B cell (primary cell): ENCODE data around the gene TTC22. TPM values are rescaled to one million over a fixed set of nuclear protein-coding genes. Genes with fewer than 3 reads are reported as not detected.

ENCODE experiments used
- ATAC-seq: fragments of 200-7000 bp; cut with Tn5 transposase; one replicate; pipeline ENCODE4 v1.10.0; 2021; ENCODE audit warnings: low read depth, mild to moderate bottlenecking, moderate number of reproducible peaks, moderate library complexity
- CTCF ChIA-PET: fragments of 350-600 bp; sonication (Branson Sonifier 250); formaldehyde crosslinking; loops from one replicate; lab custom pipeline; 2021; ENCODE audit warnings: antibody characterized with exemption, inconsistent platforms; lab: Charles Lee
- POLR2A ChIA-PET: fragments of 350-600 bp; sonication (Branson Sonifier 250); formaldehyde crosslinking; loops from one replicate; lab custom pipeline; 2021; ENCODE audit warnings: antibody characterized with exemption; lab: Charles Lee
- DNase-seq: peaks from one replicate; pipeline ENCODE4 v3.0.0; 2013
- H2AFZ ChIP-seq: 2 replicates; pipeline ENCODE4 v1.6.1; 2012; ENCODE audit warnings: mild to moderate bottlenecking, low read depth, low read length; ENCODE audit not compliant: insufficient read depth, poor library complexity, severe bottlenecking
- H3K27ac ChIP-seq, 2 donors: 1 replicate in 1 of 2; 2 replicates in 1 of 2; pipeline ENCODE4 v1.5.1; 2012 to 2013; ENCODE audit warnings: low read length in 2 of 2, mild to moderate bottlenecking in 2 of 2, moderate library complexity in 1 of 2
- H3K27me3 ChIP-seq, 4 experiments: fragments of 200-600 bp in 1 of 4; sonication (generic) in 1 of 4; replicated peaks in 1 of 4; 1 replicate in 2 of 4; 2 replicates in 2 of 4; pipeline versions ENCODE4 v1.6.1 to v1.7.0; 2013 to 2016; ENCODE audit warnings: low read length in 3 of 4, mild to moderate bottlenecking in 2 of 4, mixed read lengths in 1 of 4, moderate library complexity in 1 of 4; ENCODE audit not compliant: insufficient read depth in 4 of 4, control insufficient read depth in 3 of 4; ENCODE audit errors: control extremely low read depth in 1 of 4
- H3K36me3 ChIP-seq, 2 experiments: replicated peaks in 1 of 2; 1 replicate in 1 of 2; 2 replicates in 1 of 2; pipeline versions ENCODE4 v1.6.1 to v1.7.1; 2013; ENCODE audit warnings: low read length in 1 of 2; ENCODE audit not compliant: insufficient read depth in 2 of 2, control insufficient read depth in 1 of 2; ENCODE audit errors: control extremely low read depth in 1 of 2, extremely low read depth in 1 of 2
- H3K4me1 ChIP-seq, 2 donors: fragments of 200-600 bp in 1 of 2; sonication (generic) in 1 of 2; 1 replicate in 1 of 2; 2 replicates in 1 of 2; pipeline versions ENCODE4 v1.5.1 to v1.6.1; 2013 to 2017; ENCODE audit warnings: low read length in 2 of 2; ENCODE audit not compliant: control insufficient read depth in 2 of 2, insufficient read depth in 2 of 2
- H3K4me2 ChIP-seq: replicated peaks from 2 replicates; pipeline ENCODE3; 2012; ENCODE audit warnings: mild to moderate bottlenecking, low read depth, low read length; ENCODE audit not compliant: poor library complexity, severe bottlenecking
- H3K4me3 ChIP-seq, 5 experiments: fragments of 200-600 bp in 1 of 5; sonication (generic) in 1 of 5; 1 replicate in 3 of 5; 2 replicates in 2 of 5; pipeline versions ENCODE4 v1.5.1 to v1.7.0; 2011 to 2016; ENCODE audit warnings: low read length in 4 of 5, mild to moderate bottlenecking in 4 of 5, low read depth in 2 of 5, control low read depth in 1 of 5, moderate library complexity in 1 of 5; ENCODE audit not compliant: insufficient read depth in 1 of 5; ENCODE audit errors: control extremely low read depth in 1 of 5, extremely low read depth in 1 of 5
- H3K79me2 ChIP-seq: fragments of 200-600 bp; sonication (generic); one replicate; pipeline ENCODE4 v1.6.0; 2016; ENCODE audit warnings: low read length; ENCODE audit not compliant: control insufficient read depth, insufficient read depth
- H3K9ac ChIP-seq: fragments of 200-600 bp; sonication (generic); 2 replicates; pipeline ENCODE4 v1.6.1; 2017; ENCODE audit warnings: mild to moderate bottlenecking, low read length, moderate library complexity
- H3K9me3 ChIP-seq, 3 donors: one replicate each; pipeline versions ENCODE4 v1.6.1 to v1.7.1; 2013; ENCODE audit warnings: low read length in 2 of 3; ENCODE audit not compliant: control insufficient read depth in 2 of 3, insufficient read depth in 1 of 3; ENCODE audit errors: control extremely low read depth in 1 of 3
- H4K20me1 ChIP-seq: 2 replicates; pipeline ENCODE4 v1.6.0; 2012; ENCODE audit warnings: mild to moderate bottlenecking, low read length; ENCODE audit not compliant: insufficient read depth, control insufficient read depth, poor library complexity, severe bottlenecking
- H3K27ac Mint-ChIP-seq: one replicate; pipeline ENCODE4 v1.8.0; 2021; ENCODE audit warnings: mixed read lengths
- H3K27me3 Mint-ChIP-seq: one replicate; pipeline ENCODE4 v1.8.0; 2021; ENCODE audit warnings: mixed read lengths
- H3K4me1 Mint-ChIP-seq: one replicate; pipeline ENCODE4 v1.8.0; 2021; ENCODE audit warnings: mixed read lengths
- H3K4me3 Mint-ChIP-seq: one replicate; pipeline ENCODE4 v1.8.0; 2021; ENCODE audit warnings: mixed read lengths
- H3K9me3 Mint-ChIP-seq: one replicate; pipeline ENCODE4 v1.8.0; 2022; ENCODE audit warnings: mixed read lengths; ENCODE audit not compliant: insufficient read depth
- EZH2 ChIP-seq: IDR thresholded peaks from 2 replicates; pipeline ENCODE4 v1.6.1; 2012; ENCODE audit warnings: borderline replicate concordance, low read depth, mild to moderate bottlenecking, moderate library complexity, low read length; ENCODE audit not compliant: insufficient read depth, poor library complexity, severe bottlenecking
- WGBS: methylation state at CpG from one replicate; pipeline ENCODE4 v1.1.5; 2013; ENCODE audit warnings: missing lambda C conversion rate; ENCODE audit not compliant: insufficient coverage; 5-methylcytosine and 5-hydroxymethylcytosine counted together
- intact Hi-C: fragments of 100-400 bp; cut with micrococcal nuclease; formaldehyde crosslinking; loops from one replicate; pipeline ENCODE4 v1.10.0; 2022
- polyA minus RNA-seq: library from RNA; depleted of rRNA, polyadenylated mRNA; stranded (reverse); fragments of >200 nt; gene quantifications from 2 replicates; pipeline ENCODE4 v1.2.3, GENCODE V29; 2012
- polyA plus RNA-seq: library from polyadenylated mRNA; depleted of rRNA; stranded (reverse); fragments of >200 nt; gene quantifications from 2 replicates; pipeline ENCODE4 v1.2.3, GENCODE V29; 2012
- total RNA-seq, 2 donors: library from RNA; stranded (reverse); fragments of 120-200 nt in 1 of 2; gene quantifications; 1 replicate in 1 of 2; 2 replicates in 1 of 2; pipeline versions ENCODE4 v1.2.3 to v1.2.4, GENCODE V29; 2013 to 2022
- TF ChIP-seq, protein P1 (sequence below): fragments of 200-600 bp; IDR thresholded peaks from one replicate; pipeline ENCODE4 v1.8.0; 2022; ENCODE audit warnings: antibody characterized with exemption, mild to moderate bottlenecking

Gene TTC22
- total RNA-seq: 10.4 and 10.9 TPM in 2 replicates
- total RNA-seq (2013): 3.8 TPM
- 5.1 and 7.8 TPM in 2 replicates for polyA plus RNA-seq
- 8.3 and 9.4 TPM in 2 replicates for polyA minus RNA-seq

DNA sequence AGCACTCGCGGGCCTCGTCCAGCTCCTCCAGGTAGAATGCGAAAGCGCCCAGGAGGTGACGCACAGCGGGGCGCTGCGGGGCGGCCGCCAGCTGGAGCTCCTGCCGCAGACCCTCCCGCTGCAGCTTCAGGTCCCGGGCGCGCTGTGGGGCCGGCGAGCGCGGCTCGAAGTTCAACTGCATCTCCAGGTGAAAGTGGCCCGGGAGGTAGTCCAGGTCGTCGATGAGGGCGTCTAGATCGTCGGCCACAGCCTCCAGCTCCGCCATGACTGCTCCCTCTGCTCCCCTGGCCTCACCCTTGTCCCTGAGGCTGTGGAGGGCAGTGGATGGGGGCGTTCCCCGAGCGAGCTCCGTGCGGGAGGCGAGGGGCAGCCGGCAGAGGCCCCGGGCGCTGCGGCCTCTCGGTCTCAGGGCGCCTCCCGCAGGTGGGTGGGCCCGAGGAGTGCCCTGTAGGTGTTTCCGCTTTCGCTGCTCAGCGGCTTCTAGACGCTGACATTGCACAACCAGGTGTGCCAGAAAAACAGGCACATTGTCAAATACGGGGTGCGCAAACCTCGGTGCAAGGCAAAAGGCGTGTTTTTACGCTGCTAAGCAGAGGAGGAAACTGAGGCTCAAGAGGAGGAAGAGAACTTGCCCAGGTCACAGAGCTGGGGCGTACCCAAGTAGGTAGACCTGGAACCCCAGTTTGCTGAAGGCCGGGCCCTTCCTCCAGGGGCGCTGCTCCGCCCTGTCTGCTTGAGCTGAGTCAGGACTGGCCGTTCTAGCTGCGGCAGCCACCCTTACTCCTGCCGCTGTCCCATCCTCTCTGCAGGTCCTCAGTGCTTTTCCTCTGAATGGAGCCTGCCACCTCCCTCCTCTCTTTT is at the start of gene TTC22:
TSS of gene TTC22 (minus strand) at position 425 of the 861 bp plus-strand sequence. CDS start at position 265, 160 bp downstream.
- ATAC-seq: peak; percentile 92
- peaks cover 7% of the 10 kb centered on the region for H3K79me2 ChIP-seq
- H3K9me3 ChIP-seq: no peaks in the 10 kb centered on the region
- peak within 1 kb of the TSS; percentile 99 for H3K4me3 Mint-ChIP-seq
- H3K9ac ChIP-seq: peak within 1 kb of the TSS; percentile 84
- peak within 1 kb of the TSS; percentile 94 for H3K4me2 ChIP-seq
- H3K27me3 ChIP-seq: no peaks in the 10 kb centered on the region
- whole genome bisulfite sequencing: under 1% methylated on average over 58 of the region's 58 CpGs
- peaks cover 32% of the 10 kb centered on the region for H3K4me1 Mint-ChIP-seq
- H3K27ac ChIP-seq: peak within 1 kb of the TSS in 1 of 2 donors; percentile 55
- intact Hi-C loops: loop anchor here (1.0 to 5.0 kb wide), 5 partner anchors 37 to 963 kb away; partner anchors contain the start of genes IFT25, LRRC42, NDC1 and PARS2
- peak within 1 kb of the TSS; percentile 50 to 82 (median 75) for H3K4me3 ChIP-seq
- no peaks in the 10 kb centered on the region for H3K36me3 ChIP-seq
- peak within 1 kb of the TSS; percentile 92 for H2AFZ ChIP-seq
- TF ChIP-seq EZH2: no peak
- TF ChIP-seq, protein P1, sequence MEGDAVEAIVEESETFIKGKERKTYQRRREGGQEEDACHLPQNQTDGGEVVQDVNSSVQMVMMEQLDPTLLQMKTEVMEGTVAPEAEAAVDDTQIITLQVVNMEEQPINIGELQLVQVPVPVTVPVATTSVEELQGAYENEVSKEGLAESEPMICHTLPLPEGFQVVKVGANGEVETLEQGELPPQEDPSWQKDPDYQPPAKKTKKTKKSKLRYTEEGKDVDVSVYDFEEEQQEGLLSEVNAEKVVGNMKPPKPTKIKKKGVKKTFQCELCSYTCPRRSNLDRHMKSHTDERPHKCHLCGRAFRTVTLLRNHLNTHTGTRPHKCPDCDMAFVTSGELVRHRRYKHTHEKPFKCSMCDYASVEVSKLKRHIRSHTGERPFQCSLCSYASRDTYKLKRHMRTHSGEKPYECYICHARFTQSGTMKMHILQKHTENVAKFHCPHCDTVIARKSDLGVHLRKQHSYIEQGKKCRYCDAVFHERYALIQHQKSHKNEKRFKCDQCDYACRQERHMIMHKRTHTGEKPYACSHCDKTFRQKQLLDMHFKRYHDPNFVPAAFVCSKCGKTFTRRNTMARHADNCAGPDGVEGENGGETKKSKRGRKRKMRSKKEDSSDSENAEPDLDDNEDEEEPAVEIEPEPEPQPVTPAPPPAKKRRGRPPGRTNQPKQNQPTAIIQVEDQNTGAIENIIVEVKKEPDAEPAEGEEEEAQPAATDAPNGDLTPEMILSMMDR: peak; percentile 81
- H3K27ac Mint-ChIP-seq: peak within 1 kb of the TSS; percentile 93
- peaks cover 9% of the 10 kb centered on the region for H4K20me1 ChIP-seq
- peak; percentile 81 for DNase-seq
- no peaks in the 10 kb centered on the region for H3K27me3 Mint-ChIP-seq
- H3K4me1 ChIP-seq: peaks cover 25 to 31% of the 10 kb centered on the region in 2 donors
- no peaks in the 10 kb centered on the region for H3K9me3 Mint-ChIP-seq
- ChIA-PET CTCF (interaction anchor here (0.6 to 2.3 kb wide), 29 partner anchors 9 to 941 kb away, joined by 3 to 20 read pairs (median 5); partner anchors contain the start of genes PARS2, TCEANC2, TMEM59 and TTC4), POLR2A (interaction anchor here (1.0 to 1.8 kb wide), 2 partner anchors 37 to 86 kb away, joined by 3 to 9 read pairs; partner anchors contain the start of gene PARS2)
